ENCODE data around the gene SLC6A6.
A peak's percentile ranks its signal among the peaks of the same experiment; 100 is the strongest.
"Not testable (repeated sequence)": the region's sequence is repeated elsewhere in the genome, so short reads cannot be mapped to it uniquely, and the experiment has no call there.

The SLC6A6 gene

GRCh38 chr3:14434126-14434497, 31.7 kb downstream of the SLC6A6 start:
- peak in 3 of 56 donors; percentile 19 to 35 (median 19) for DNase-seq

GRCh38 chr3:14434498-14435151, 32.2 kb downstream of the SLC6A6 start:
- DNase-seq: peak in 11 of 56 donors; percentile 20 to 60 (median 43)

GRCh38 chr3:14435175-14436014, 33.0 kb downstream of the SLC6A6 start:
- DNase-seq: peak in 14 of 56 donors; percentile 16 to 53 (median 24)

GRCh38 chr3:14436954-14437281, 34.5 kb downstream of the SLC6A6 start:
- no peak for DNase-seq

- not testable (repeated sequence) for DNase-seq
These were observed 35.3 kb downstream of the SLC6A6 start for GRCh38 chr3:14437705-14438104.

- no peak for DNase-seq
These were observed 35.9 kb downstream of the SLC6A6 start for GRCh38 chr3:14438262-14438661.

GRCh38 chr3:14438929-14439328, 36.5 kb downstream of the SLC6A6 start:
- DNase-seq: no peak

- peak in 9 of 56 donors; percentile 14 to 44 (median 23) for DNase-seq
These were observed 37.2 kb downstream of the SLC6A6 start for GRCh38 chr3:14439501-14440167.

GRCh38 chr3:14440168-14440518, 37.7 kb downstream of the SLC6A6 start:
- DNase-seq: no peak

GRCh38 chr3:14440531-14441239, 38.3 kb downstream of the SLC6A6 start:
- peak in 35 of 56 donors; percentile 21 to 88 (median 55) for DNase-seq

- DNase-seq: no peak
These were observed 39.0 kb downstream of the SLC6A6 start for GRCh38 chr3:14441240-14441919.

- DNase-seq: no peak
These were observed 39.5 kb downstream of the SLC6A6 start for GRCh38 chr3:14441920-14442300.

GRCh38 chr3:14444380-14444779, 42.0 kb downstream of the SLC6A6 start:
- DNase-seq: no peak

- DNase-seq: no peak
These were observed 43.4 kb downstream of the SLC6A6 start for GRCh38 chr3:14445773-14446172.

- no peak for DNase-seq
These were observed 44.7 kb downstream of the SLC6A6 start for GRCh38 chr3:14446988-14447570.

- no peak for DNase-seq
These were observed 45.7 kb downstream of the SLC6A6 start for GRCh38 chr3:14448063-14448462.

GRCh38 chr3:14448756-14449727, 46.6 kb downstream of the SLC6A6 start:
- DNase-seq: peak in 2 of 56 donors; percentile 36 to 45

GRCh38 chr3:14450506-14450905, 48.1 kb downstream of the SLC6A6 start:
- no peak for DNase-seq

GRCh38 chr3:14450922-14451606, 48.7 kb downstream of the SLC6A6 start:
- no peak for DNase-seq

All from nucleus accumbens (tissue), 56 donors.